NCI-H146 treated with DMSO at 0.1 percent for 48 hours (cell line): Measurements from ENCODE around the gene GMDS.

Experiments used
- DNase-seq: peaks from one replicate; lab custom pipeline; 2025; ENCODE audit not compliant: unreplicated experiment; lab: John Stamatoyannopoulos, UW

GMDS gene

DNA sequence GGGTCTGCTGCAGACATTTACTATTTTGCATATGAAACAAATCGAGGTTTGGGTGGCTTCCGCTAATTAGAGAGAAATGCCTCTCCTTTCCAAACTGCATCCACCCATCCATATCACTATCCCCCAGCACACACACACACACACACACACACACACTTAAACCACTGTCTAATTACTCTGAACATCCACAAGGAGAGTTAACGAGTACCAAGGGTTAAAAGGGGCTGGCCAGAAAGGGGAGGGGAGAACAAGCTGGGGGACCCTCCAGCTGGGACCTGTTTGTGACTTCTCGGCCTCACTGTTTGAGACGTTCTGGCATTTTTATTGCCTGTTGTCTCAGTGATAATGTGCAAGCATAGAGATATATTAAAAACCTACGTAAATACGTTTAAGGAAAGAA is 374.5 kb downstream of the GMDS start:
- no peak for DNase-seq

DNA sequence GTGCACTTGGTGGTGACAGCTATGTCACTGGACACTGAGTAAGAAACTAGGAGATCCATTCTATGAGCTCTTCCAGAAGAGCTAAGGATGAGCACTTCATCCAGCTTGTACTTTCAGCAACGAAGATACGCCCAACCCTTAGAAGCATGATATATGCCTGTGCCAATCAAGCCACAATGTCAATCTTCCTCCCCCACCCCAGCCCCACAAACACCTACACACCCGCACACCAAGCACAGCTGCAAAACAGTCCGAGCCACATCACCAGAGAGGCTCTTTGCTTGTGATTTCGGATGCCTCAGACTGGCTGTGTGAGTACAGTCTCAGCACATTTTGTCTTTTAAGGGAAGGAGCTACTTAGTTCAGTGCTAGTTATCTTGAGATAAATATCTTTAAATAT is 375.2 kb downstream of the GMDS start:
- DNase-seq, result no peak

DNA sequence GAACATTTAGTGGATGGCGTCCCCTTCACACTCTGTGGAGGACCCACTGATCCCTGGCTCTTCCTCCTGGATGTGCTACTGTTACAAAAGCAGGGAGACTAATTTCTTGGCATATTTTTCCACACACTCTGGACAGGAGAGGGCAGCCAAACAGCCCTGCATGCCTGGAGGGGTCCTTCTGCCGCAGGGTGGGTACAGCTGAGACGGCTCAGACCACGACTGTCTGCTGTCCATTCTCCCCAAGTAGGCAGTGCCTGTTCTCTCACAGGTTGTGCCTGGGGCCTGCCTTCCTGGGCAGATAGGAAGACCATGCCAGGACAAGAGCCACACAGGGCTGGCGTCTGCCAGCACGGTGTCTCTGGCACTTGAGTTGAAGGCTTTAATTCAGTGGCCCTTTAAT is 375.6 kb downstream of the GMDS start:
- DNase-seq, result no peak

DNA sequence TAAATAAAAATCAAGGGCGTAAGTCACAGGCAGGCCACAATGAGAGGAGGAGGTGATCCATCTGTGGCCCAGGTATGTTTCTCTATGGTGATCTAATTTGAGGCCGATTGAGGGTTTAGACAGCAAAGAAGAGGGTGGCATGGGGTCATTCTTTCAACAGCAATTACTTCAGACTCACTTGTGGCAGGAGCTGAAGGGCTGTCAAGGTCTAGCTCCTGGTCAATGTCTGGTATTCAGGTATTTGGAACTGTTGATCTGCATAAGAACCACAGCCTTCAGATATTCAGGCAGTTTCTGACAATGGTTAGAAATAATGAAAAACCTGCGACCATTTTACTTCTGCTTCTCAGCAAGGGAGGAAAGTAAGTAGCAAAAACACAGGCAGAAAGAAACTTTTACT is 376.1 kb downstream of the GMDS start:
- no peak for DNase-seq

DNA sequence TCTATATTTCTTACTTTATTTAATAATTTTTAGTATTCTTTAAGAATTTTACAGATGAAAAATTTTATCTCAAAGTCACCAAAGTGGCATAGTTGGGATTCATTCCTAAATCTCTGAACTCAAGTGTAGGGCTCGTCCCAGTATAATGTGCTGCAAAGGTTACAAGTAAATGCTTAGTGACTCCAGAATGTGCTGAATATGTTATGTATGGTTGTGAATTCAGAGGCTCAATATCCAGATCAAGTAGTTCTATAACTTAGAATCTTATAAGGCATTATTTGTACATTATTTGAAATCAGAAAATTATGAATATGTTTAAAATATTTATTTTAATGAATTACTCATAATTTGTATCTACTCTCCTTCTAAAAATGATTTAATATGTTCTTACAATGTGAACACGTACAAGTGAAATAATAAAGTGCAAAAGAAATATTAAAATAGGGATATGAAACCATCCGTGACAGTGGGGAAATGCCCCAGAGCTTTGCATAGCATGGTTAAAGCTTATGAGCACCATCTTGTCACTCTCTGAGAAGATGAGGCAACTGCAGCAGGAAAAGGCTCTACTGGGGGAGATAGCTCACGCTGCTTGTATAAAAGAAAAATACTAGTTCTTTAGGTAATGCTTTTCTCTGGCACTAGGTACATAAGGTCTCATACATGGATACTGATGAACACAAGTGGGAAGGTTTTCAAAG is 376.7 kb downstream of the GMDS start:
- DNase-seq, result no peak

DNA sequence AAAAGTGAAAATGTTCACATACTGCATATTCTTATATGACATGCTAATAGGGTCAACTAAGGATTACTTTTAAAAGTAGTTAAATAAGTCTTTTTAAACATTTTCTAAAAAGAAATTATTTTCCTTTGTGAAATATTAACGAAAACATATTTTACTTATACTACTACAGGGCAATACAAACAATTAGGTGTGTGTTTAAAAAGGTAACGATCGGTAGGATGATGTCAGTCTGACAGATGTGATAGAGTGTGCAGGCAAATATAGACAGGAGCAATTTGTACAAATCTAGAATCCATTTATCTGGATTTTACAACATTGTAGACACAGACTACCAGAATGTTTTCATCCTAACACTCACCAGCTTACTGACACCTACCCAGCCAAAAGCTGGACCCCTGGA is 378.2 kb downstream of the GMDS start:
- no peak for DNase-seq

DNA sequence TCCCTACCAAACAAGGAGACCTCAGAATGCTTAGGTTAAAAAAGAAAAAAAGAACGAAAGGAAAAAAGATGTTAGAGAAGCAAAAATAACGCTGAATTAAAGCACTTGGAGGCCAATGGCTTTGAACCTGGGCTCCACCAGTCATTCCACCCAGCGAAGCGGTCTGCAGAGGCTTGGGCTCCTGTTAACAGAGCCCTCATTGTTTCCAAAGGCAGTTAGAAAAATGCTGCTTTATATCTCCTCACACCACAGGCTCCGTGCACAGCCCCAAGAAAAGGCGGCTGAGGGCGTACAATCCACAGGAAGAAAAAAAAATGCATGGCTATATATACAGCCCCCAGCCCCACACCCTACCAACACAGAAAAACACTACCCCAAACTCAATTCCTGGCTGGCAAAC is 379.8 kb downstream of the GMDS start:
- no peak for DNase-seq

DNA sequence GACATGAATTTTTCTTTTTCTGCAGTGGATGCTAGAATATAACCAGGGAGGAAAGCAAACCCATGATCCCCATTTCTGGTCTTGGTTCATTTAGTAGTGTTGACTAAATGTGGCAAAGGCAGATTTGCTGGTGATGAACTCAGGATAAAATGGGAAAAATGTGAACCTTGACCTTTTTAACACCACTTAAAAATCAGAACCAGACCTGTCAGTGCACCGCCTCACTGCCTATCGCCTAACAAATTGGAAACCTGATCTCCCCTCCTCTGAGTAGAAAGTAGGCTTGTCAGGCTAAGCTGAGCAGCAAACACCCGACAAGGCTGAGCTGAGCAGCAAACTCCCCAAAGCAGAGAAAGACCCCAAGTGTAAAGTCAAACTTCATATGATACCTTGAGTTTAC is 380.9 kb downstream of the GMDS start:
- DNase-seq, result no peak

DNA sequence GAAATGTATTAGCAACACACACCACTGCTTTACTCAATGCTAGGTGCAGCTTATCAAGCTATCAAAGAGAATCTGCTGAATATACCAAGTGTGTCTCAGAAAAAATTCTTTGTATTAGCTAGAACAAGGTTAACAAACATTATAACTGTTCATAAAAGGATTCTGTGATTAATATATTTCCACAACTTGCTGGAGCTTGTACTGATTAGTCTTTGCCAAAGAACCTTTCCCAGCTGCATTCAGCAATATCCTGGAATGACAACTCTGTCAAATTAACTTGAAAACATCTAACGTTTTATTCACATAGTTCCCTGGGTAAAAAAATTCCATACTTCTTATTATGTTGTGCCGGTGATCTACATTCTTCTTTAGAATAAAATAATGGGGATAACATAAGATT is 383.0 kb downstream of the GMDS start:
- DNase-seq, result no peak

DNA sequence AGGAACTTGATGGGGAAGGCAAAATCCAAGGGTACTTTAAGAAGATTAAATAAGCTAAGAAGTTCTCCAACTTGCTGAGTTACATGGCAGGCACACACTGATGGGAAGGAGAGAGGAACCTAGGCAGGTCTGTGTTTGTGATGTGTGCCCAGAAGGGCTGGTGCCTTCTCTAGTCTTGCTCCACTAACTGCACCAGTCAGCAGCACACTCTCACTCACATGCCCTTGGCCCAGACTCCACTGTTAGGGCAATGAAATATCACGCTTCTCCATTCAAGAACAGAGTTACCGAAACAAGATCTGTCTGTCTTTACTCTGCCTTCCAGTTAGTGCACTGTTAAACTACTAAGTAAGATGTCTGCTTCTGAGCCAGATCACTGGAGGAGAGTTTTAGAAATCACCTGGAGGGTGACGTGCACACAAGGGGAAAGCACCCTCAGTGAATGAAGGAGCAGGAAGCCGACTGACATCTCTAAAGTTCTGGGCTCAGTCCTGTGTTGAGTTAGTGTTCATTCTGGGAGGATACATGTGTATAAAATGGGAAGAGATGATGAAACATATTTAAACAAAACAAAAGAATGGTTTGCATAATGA is 384.6 kb downstream of the GMDS start:
- no peak for DNase-seq

DNA sequence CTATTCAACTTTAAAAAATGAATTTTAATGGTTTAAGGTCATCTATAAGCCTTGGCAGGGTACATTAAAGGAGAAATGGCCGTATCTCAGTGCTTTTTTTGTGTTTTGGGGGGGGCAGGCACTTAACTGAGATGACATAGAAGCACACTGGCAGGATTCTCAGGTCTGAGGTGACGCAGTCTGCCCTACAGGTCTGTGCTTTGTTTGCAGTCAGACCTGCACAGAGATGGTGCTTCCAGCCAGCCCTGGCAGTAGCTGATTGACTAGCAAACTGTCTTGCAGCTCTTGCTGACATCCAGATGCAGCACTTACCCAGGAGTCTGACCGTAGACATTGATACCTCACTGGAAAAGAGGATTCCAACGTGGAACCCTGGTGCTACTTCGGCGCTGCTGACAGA is 386.5 kb downstream of the GMDS start:
- DNase-seq, result no peak

DNA sequence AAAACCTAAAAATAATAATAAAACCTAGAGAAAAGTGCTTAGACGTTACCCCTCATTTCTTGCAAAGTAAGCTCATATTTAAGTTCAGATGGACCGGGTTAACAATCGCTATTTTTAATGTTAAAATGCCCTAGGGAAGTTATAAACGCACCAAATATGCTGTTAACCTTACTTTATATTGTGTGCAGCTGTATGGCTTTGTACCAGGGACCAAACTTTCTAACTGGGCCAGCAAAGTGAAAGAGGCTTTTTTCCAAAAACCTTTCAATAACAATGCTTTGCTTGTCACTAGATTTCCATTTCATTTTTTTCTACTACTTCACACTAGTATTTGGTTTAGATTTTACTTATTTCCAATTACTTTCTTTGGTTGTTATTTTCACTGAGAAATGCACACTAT is 387.2 kb downstream of the GMDS start:
- DNase-seq, result no peak

DNA sequence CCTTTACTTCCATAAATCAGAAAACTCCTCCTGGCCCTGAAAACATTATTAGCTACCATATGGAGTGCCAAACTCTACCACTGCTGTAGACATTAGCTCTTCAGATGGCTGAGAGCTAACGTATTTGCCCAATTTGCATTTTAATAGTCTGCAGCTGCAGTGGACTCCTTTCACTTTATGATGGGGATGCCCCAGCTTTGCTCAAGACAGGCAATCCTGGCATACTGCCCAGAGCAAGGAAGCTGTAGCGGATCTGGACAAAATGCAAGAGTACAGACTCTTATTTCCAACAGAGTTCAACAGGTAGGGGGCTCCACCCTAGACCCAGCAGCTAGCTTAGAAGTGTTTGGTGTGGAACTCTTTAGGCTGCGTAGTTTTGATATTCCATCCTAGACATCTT is 389.0 kb downstream of the GMDS start:
- peak; percentile 57 for DNase-seq

DNA sequence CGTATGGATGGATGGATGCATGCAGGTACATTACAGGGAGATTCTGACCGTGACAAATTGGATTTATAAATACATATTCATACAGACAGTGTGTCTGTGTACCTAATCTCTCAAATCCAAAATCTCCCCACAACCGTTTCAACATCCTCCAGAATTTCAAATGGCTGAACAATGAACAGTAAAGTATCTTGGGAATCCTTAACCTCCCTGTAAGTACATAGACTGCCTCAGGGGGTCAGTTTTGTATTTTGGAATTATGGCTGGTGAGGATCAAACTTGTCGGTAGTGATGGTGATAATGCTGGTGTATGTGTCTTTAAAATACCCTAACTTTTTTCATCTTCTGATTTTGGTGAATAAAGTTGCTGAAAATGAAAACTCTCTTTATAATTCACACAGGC is 389.5 kb downstream of the GMDS start:
- no peak for DNase-seq

DNA sequence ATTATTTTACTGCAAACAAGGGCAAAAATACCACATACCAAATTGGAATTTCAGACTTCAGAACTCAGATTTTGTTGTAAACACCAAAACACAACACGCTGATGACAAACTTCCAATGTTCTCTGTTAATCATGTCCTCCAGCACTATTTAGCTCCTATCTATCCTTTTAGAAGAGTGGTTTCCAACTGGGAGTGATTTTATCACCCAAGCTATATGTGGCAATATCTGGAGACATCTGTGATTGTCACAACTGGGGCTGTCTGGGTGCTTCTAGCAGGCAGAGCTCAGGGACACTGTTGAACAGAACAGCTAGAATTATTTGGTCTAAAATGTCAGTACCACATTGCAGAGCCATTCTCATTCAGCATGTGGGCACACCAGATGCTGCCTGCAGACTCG is 391.1 kb downstream of the GMDS start:
- no peak for DNase-seq

DNA sequence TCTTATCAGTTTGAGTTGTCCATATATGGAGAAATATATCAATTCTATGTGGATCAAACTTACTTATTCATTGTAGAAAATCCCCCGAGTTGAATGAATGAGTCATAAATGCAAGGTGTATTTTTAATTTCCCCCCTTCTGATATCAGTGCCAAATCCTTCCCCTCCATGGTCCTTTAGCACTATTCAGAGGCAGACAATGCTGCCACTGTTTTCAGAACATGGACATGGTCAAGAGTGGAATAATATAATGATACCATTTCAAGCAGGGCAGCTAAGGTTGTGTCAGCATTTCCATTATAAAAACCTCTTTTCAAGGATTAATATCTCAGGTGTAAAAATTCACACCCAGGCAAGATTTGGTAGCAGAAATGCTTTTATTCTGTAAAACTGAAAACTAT is 391.6 kb downstream of the GMDS start:
- DNase-seq, result no peak

DNA sequence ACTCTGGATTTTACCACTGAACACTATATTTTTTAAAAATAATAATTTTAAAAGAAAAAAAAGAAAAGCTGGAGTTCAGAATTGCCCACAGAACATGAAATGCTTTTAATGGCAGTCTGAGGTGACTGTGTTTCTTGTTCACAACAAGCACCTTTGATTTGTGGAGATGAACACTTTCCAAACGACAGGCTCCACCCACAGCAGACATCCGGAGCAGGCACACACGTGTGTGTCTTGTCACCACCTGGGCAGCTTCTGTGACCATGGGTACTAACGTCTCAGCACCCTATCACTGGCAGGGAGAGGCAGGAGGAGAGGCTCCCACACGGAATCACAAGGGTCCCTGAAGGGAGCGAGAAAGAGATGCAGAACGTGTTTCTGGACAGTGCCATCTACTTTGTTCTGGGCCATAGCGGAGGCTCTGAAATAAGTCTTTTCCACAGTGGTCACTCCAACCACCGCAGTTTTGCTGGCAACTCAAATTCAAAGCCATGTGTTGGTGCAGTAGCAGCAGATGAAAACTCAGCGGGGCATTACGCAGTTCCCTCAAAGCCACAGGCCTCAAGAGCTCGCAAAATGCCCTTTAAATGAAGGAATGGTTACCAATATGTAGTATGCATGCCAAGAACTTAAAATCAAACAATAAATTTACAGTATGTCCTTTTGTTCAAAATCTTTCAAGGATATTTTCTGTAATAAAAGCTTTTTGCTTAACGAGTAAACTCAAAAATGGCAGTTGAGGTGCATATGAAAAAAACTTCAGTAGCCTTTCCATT is 393.5 kb downstream of the GMDS start:
- DNase-seq, result no peak

DNA sequence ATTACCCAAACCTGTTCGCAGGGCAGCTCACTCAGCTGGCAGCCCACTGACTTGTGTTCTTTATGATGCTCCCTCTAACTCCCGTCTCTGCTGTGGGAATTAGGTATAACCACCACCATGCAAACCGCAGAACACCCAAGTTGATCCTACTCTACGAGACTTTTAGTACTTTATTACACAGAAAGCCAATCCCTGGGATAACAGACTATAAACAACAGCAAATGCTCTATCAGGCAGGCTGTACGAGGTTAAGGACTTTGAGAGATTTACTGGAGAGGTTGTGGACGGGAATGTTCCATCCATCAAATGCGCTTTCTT is 394.6 kb downstream of the GMDS start:
- DNase-seq, result no peak

DNA sequence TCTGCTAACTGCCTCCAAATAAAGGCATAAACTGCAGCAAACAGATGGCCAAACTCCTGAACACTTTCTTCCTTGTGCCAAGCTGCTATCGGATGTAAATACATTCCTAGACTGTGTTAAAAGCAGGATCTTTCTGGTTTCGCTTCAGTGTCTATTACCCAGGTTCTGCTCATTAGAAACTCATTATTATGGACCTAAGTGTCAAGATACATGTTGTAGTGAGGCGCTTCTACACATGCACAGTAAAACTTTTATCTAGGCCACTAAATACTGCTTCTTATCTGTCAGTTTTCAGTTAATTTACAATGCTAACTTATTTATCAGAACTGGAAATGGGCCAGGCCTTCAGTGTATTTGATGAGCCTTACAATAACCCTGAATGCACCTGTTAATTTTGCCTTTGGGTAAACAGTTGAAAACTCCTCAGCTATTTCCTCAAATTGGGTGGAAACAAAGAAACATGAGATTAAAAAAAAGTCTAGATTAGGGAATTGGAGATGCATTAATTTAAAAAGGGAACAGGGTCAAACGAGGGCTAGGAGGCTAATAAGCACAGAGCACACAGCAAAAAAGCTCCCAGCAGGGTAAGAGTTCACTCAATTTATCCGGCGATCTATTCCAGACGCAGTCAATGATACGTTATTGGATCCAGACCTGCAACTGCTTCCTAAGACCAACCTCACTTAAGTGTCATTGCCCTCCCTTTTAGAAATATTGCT is 395.1 kb downstream of the GMDS start:
- peak; percentile 62 for DNase-seq

DNA sequence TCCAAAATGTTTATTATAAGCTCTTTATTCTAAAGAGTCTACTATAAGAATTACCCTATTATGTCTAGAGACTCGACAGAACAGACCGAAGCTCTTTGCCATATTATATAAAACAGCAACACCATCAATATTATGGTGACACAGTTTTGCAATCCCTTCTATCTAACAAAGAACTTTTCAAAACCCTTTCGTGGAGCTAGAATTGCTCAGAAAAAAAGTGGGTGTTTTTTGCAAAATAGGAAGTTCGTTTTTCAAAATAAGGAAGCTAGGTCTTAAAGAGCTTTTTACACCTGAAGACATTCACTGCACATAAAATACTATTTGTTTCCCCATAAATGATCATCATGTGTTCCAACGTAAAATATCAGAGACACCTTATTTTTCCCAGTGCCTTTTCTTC is 395.7 kb downstream of the GMDS start:
- no peak for DNase-seq

DNA sequence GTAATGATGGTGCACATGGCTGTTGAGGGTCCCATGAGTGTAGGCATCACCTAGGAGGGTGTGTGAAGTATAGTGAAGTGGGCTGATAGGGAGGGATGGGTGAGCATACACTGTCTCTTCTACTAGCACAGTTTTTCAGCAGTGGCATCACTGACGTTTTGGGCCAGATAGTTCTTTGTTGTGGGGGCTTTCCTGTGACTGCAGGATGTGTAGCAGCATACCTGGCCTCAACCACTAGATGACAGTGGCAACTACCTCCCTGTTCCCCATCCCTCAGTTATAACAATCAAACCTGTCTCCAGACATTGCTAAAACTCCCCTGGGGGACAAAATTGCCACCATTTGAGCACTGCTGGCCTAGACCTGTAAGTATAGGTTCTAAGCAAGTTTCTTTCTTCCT is 396.7 kb downstream of the GMDS start:
- no peak for DNase-seq

DNA sequence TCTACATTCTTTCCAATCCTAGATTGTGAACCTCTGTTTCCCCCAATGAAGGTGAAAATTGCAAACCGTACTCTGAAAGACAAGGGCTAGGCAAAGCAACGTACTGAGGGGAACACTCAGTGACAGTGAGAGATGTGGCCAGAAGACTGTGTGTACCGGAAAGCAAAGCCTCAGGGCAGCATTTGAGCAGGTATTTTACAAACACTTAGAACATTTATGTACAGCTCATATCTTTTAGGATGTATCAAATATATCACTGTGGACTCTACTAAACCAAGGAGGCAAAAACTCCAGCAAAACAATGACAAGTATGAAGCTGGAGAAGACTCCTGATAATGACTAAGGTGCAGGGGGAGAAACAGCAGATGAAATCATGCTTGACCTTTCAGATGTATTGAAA is 398.8 kb downstream of the GMDS start:
- DNase-seq, result no peak
